Mesothelial cell of epicardium (in vitro differentiated cells): ENCODE results near the gene PSMB8. TPM values are rescaled to one million over a fixed set of nuclear protein-coding genes. Genes with fewer than 3 reads are reported as not detected.
A peak's percentile ranks its signal among the peaks of the same experiment; 100 is the strongest.

ENCODE experiments used
- DNase-seq, 2 experiments: peaks; one replicate each; pipeline ENCODE4 v3.0.0; 2021; ENCODE audit warnings: low spot score in 2 of 2; ENCODE audit not compliant: unreplicated experiment in 2 of 2
- H3K27ac Mint-ChIP-seq: 2 replicates; pipeline ENCODE4 v1.8.0; 2021; ENCODE audit warnings: mixed read lengths
- H3K27me3 Mint-ChIP-seq: 2 replicates; pipeline ENCODE4 v1.8.0; 2021; ENCODE audit warnings: low read depth, mixed read lengths
- H3K36me3 Mint-ChIP-seq: 2 replicates; pipeline ENCODE4 v1.8.0; 2021; ENCODE audit warnings: mixed read lengths
- H3K4me1 Mint-ChIP-seq: 2 replicates; pipeline ENCODE4 v1.8.0; 2021; ENCODE audit warnings: mixed read lengths
- H3K4me3 Mint-ChIP-seq: 2 replicates; pipeline ENCODE4 v1.8.0; 2021; ENCODE audit warnings: mild to moderate bottlenecking, moderate library complexity, mixed read lengths
- H3K9me3 Mint-ChIP-seq: 2 replicates; pipeline ENCODE4 v1.8.0; 2021; ENCODE audit warnings: mixed read lengths
- total RNA-seq: library from RNA; stranded (reverse); gene quantifications from 3 replicates; pipeline ENCODE4 v1.2.1, GENCODE V29; 2021
- TF ChIP-seq, protein P1 (sequence below): fragments of 200-600 bp; sonication (generic); IDR thresholded peaks from one replicate; pipeline ENCODE4 v1.5.0; 2021; ENCODE audit warnings: antibody characterized with exemption; ENCODE audit not compliant: unreplicated experiment

Gene PSMB8
- 12.3 to 14.2 TPM (median 14.1 TPM) in 3 replicates for total RNA-seq

GRCh38 chr6:32843979-32844838 lies at the start of gene PSMB8:
Gene PSMB8, minus strand, starts transcription at chr6:32844047. Its CDS starts 51 bp downstream, at chr6:32843996.
- peak within 1 kb of the TSS; percentile 82 for H3K27ac Mint-ChIP-seq
- H3K4me1 Mint-ChIP-seq: peaks cover 10% of the 10 kb centered on the region
- peak within 1 kb of the TSS; percentile 93 for H3K4me3 Mint-ChIP-seq
- DNase-seq: peak; percentile 86 to 96
- H3K9me3 Mint-ChIP-seq: no peaks in the 10 kb centered on the region
- peaks cover 66% of the 10 kb centered on the region for H3K27me3 Mint-ChIP-seq
- TF ChIP-seq, protein P1, sequence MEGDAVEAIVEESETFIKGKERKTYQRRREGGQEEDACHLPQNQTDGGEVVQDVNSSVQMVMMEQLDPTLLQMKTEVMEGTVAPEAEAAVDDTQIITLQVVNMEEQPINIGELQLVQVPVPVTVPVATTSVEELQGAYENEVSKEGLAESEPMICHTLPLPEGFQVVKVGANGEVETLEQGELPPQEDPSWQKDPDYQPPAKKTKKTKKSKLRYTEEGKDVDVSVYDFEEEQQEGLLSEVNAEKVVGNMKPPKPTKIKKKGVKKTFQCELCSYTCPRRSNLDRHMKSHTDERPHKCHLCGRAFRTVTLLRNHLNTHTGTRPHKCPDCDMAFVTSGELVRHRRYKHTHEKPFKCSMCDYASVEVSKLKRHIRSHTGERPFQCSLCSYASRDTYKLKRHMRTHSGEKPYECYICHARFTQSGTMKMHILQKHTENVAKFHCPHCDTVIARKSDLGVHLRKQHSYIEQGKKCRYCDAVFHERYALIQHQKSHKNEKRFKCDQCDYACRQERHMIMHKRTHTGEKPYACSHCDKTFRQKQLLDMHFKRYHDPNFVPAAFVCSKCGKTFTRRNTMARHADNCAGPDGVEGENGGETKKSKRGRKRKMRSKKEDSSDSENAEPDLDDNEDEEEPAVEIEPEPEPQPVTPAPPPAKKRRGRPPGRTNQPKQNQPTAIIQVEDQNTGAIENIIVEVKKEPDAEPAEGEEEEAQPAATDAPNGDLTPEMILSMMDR: no peak
- H3K36me3 Mint-ChIP-seq: peaks cover 16% of the 10 kb centered on the region

DNA sequence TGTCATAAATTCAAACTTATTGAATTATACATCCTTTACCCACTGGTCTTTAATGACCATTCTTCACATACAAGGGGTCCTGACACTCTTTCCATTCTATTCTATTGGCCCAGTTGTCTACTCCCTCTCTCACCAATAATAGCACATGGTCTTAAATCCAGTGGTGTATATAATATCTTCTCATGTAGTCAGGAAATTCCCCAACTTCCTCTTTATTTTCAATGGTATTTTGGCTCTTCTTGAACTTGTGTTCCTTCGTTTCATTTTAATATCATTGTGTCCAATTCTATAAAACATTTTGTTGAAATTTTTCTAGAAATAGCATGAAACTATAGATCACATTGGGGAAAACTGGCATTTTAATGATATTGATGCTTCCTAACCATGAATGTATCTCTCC lies 47.0 kb upstream of the PSMB8 start:
- H3K4me1 Mint-ChIP-seq: peaks cover 26% of the 10 kb centered on the region
- no peak overlapping the region for H3K27ac Mint-ChIP-seq
- TF ChIP-seq, protein P1: no peak
- H3K4me3 Mint-ChIP-seq: no peak overlapping the region
- peaks cover 19% of the 10 kb centered on the region for H3K27me3 Mint-ChIP-seq
- H3K9me3 Mint-ChIP-seq: no peaks in the 10 kb centered on the region
- H3K36me3 Mint-ChIP-seq: no peaks in the 10 kb centered on the region
- DNase-seq: no peak

GRCh38 chr6:32889533-32889932 lies 45.7 kb upstream of the PSMB8 start:
- TF ChIP-seq, protein P1: no peak
- Mint-ChIP-seq H3K4me3 (no peak overlapping the region), H3K27ac (no peak overlapping the region), H3K4me1 (peaks cover 15% of the 10 kb centered on the region), H3K36me3 (no peaks in the 10 kb centered on the region), H3K27me3 (peaks cover 19% of the 10 kb centered on the region), H3K9me3 (no peaks in the 10 kb centered on the region)
- DNase-seq: no peak

DNA sequence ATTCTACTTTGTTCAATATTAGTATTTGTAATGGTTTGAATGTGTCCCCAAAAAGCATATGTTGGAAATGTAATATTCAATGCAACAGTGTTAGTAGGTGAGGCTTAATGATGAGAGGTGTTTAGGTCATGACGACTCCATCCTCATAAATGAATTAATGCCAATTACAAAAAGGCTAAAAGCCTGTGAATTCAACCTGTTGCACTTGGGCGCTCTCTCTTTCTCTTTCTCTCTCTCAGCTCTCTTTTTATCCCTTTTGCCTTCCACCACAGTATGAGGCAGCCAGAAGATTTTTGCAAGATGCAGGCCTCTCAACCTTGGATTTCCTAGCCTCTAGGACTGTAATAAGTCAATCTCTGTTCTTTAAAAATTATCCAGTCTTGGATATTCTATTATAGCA lies 44.7 kb upstream of the PSMB8 start:
- Mint-ChIP-seq H3K27me3 (peaks cover 28% of the 10 kb centered on the region), H3K36me3 (no peaks in the 10 kb centered on the region), H3K27ac (no peak overlapping the region), H3K9me3 (no peaks in the 10 kb centered on the region), H3K4me3 (no peak overlapping the region), H3K4me1 (peaks cover 15% of the 10 kb centered on the region)
- DNase-seq: no peak
- TF ChIP-seq, protein P1: no peak

GRCh38 chr6:32887616-32888015 lies 43.8 kb upstream of the PSMB8 start:
- H3K4me3 Mint-ChIP-seq: no peak overlapping the region

More at GRCh38 chr6:32887616-32888015, 43.8 kb upstream of the PSMB8 start:
- TF ChIP-seq, protein P1: no peak
- peaks cover 34% of the 10 kb centered on the region for H3K27me3 Mint-ChIP-seq
- DNase-seq: no peak
- no peak overlapping the region for H3K27ac Mint-ChIP-seq
- H3K36me3 Mint-ChIP-seq: no peaks in the 10 kb centered on the region
- H3K9me3 Mint-ChIP-seq: no peaks in the 10 kb centered on the region
- peaks cover 13% of the 10 kb centered on the region for H3K4me1 Mint-ChIP-seq
